ENCODE results near the gene EN2.
A peak's percentile ranks its signal among the peaks of the same experiment; 100 is the strongest.

DNA sequence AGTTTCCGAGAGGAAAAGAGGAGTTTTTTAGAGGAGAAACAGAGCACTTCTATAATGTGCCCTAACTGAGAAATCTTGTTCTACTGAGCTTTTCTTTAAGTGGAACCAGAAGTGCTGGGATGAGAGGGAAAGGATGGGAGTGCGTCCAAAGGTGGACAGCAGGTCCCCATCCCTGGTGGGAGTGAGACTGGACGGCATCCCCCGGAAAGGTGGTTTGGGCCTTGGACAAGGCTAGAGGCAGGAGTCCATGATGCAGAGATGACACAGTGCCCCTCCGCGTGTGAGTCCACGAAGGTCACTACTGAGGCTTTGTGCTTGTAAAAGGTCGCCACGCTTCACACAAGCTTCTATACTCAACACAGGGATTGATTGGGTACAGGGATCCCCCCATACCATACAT, 6.1 kb upstream of the EN2 start:
- TF ChIP-seq EZH2 (IDR thresholded peaks at IDR 0.05; ENCODE audit: insufficient read depth, poor library complexity, severe bottlenecking) (no peak), EZH2phosphoT487 (IDR thresholded peaks at IDR 0.05; ENCODE audit: insufficient read depth, low read depth) (0 out of 2 replicates have a peak, but pooled peaks have one; percentile 0)

Data from GM23248 (cell line).